HFF-Myc (cell line): ENCODE measurements around the gene SMLR1.

Source experiments
- DNase-seq: peaks from one replicate; pipeline ENCODE4 v3.0.0-alpha.2; 2011; ENCODE audit warnings: low read depth; ENCODE audit errors: extremely low read depth
- H3K4me3 ChIP-seq: replicated peaks from 2 replicates; pipeline ENCODE4 v1.5.1; 2011; ENCODE audit warnings: low read depth, mild to moderate bottlenecking, control low read depth, low read length
- TF ChIP-seq, protein P1 (sequence below): IDR thresholded peaks from 2 replicates; pipeline ENCODE4 v1.5.1; 2012; ENCODE audit warnings: mild to moderate bottlenecking, low read depth, low read length, control low read depth; ENCODE audit errors: missing control alignments

The SMLR1 gene

DNA sequence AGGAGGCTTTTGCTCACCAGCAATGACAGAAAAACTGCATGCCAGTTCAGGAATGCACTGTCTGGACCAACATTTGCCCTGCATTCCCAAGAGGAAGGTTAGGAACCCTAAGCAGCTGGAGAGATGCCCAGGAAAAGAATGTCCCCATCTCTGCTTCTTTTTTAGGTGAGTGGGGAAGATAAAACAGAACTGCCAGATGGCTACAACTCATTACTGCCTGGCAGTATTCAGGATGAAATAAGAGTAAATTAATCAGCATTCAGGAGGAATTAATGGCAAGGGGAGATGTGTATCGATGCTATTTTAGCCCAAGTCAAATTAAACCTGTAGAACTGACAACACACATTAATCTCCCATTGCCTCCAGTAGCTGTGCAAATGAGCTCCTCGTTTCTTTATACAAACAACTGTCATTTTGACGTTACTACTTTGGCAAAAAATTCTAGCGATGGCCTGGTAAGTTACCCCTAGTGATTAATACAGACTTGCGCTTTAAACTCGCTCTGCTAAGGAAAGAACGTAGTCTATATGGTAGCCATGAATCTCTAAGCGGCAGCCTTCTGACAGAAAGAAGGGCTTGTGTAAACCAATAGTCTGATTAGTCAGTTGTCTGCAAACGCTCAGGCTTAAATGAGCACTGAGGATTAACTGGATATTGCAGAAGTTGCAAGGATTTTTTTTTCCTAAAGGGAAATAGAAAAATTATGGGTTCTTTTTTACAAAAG lies 16.7 kb upstream of the SMLR1 start:
- no peak for DNase-seq
- no peak overlapping the region for H3K4me3 ChIP-seq
- TF ChIP-seq, protein P1, sequence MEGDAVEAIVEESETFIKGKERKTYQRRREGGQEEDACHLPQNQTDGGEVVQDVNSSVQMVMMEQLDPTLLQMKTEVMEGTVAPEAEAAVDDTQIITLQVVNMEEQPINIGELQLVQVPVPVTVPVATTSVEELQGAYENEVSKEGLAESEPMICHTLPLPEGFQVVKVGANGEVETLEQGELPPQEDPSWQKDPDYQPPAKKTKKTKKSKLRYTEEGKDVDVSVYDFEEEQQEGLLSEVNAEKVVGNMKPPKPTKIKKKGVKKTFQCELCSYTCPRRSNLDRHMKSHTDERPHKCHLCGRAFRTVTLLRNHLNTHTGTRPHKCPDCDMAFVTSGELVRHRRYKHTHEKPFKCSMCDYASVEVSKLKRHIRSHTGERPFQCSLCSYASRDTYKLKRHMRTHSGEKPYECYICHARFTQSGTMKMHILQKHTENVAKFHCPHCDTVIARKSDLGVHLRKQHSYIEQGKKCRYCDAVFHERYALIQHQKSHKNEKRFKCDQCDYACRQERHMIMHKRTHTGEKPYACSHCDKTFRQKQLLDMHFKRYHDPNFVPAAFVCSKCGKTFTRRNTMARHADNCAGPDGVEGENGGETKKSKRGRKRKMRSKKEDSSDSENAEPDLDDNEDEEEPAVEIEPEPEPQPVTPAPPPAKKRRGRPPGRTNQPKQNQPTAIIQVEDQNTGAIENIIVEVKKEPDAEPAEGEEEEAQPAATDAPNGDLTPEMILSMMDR, result no peak

DNA sequence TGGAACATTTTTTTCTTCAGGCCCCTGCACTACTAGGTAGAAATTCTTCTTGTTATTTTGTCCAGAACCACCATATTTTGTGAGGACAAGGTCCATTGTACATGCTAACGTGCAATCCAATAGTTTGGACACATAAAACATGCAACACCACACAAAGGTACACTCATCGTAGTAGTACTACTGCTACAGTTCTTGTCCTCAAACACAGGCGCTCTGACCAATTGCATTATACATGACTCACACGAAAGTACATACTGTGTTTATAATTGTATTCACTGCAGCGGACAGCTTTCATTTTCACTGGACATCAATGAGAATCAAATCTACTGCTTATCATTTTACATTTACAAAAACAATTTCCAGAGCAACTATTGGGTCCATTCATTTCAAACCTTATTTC lies 15.3 kb upstream of the SMLR1 start:
- TF ChIP-seq, protein P1, result no peak
- no peak for DNase-seq

DNA sequence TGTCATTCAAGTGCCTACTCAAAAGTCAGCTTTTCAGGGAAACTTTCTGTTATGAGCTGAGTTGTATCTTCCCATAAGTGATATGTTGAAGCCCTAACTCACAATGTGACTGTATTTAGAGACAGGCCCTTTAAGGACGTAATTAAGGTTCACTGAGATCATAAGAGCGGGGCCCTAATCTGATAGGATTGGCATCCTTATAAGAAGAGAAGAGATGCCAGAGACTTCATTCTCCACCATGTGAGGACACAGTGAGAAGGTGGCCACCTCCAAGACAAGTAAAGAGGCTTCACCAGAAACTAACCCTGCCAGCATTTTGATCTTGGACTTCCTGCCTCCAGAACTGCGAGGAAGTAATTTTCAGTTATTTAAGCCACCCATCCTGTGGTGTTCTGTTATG lies 12.7 kb upstream of the SMLR1 start:
- TF ChIP-seq, protein P1, result no peak
- H3K4me3 ChIP-seq, result no peak overlapping the region
- no peak for DNase-seq

More for the DNA sequence above, 15.3 kb upstream of the SMLR1 start:
- H3K4me3 ChIP-seq, result no peak overlapping the region

DNA sequence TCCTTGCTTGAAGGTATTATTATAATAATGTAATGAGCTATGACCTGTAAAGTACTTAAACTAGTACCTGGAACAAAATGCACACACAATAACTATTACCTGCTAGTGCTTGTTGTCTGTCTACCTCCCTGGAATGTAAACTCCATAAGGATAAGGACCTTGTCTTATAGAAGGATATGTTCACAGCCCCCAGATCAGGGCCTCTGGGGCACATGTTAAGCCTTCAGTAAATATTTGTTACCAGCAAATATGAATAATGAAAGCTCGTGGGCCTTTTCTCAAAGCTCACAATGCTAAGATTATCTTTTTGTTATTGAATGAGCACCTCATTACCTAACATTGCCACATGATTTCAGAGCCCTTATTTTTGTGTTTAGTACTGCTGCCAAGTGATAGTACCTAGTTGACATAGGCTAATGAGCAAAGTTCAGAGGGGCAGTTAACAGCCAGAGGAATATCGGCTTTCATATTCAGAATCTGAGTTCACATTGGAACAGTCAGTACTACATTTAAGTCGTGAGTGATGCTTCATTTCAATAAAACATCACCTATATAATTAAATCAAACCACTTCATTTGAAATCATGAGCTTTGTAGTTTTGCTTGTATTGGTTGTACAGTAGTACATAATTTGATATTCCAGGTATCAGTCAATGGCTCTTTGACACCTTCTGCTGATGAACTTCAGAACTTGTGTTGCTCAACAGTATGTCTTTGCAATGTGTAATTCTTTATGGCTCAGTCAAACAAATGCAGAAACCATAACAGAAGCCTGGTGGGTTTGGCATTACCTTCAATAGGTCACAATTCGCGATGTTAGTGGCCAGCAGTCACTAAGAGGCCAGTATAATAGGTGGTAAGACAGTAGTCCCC lies 11.8 kb upstream of the SMLR1 start:
- H3K4me3 ChIP-seq, result no peak overlapping the region
- DNase-seq, result no peak
- TF ChIP-seq, protein P1, result no peak

DNA sequence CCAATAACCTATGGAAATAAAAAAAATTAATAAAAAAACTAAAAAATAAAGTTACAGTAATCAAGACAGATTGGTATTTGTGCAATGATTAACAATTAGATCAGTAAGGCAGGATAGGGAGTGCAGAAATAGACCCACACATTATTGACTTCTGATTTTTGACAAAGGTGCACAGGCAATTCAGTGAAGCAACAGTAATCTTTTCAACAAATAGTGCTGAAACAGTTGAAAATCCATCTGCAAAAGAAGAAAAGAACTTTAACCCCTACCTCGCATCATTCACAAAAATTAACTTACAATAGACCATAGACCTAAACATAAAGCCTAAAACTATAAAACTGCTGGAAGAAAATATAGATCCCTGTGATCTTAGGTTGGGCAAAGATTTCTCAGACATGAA lies 4.5 kb upstream of the SMLR1 start:
- TF ChIP-seq, protein P1, result no peak
- DNase-seq, result no peak
- H3K4me3 ChIP-seq, result no peak overlapping the region

DNA sequence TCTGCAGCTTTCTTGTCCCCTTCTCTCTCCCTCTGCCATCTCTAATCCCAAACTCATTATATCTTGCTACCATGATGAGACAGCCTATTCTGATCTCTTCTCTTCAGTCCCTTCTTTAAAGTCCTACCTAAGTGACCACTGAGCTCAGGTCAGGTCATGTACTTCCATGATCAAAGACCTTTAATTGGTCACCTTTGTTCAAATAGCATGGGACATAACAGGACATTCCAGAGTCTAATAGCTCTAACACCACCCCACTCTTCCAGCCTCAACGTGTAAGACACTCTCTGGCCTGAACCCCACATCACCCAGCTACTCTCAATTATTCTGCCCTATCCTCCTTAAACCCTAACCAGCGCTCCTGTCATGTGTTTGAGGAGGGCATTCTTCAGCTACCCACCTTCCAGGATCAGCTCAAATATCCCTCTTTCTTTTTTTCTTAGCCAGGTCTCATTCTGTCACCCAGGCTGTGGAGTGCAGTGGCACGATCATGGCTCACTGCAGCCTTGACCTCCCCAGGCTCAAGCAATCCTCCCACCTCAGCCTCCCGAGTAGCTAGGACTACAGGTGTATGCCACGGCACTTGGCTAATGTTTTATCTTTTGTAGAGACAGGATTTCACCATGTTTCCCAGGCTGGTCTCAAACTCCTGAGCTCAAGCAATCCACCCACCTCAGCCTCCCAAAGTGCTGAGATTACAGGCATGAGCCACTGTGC lies 2.1 kb upstream of the SMLR1 start:
- DNase-seq, result no peak
- TF ChIP-seq, protein P1, result no peak
- no peak overlapping the region for H3K4me3 ChIP-seq
